ENCODE data around the gene PCDHGB6.
"Not testable (repeated sequence)": the region's sequence is repeated elsewhere in the genome, so short reads cannot be mapped to it uniquely, and the experiment has no call there.

PCDHGB6 gene

GRCh38 chr5:141399555-141400258 lies 8.1 kb upstream of the PCDHGB6 start:
- Mint-ChIP-seq H3K27ac (no peak overlapping the region), H3K9me3 (peaks cover 24% of the 10 kb centered on the region), H3K27me3 (peaks cover 67% of the 10 kb centered on the region), H3K4me3 (no peak overlapping the region), H3K36me3 (ENCODE audit: low read depth) (peaks cover 14% of the 10 kb centered on the region), H3K4me1 (no peaks in the 10 kb centered on the region)
- DNase-seq (no peak), ATAC-seq (no peak)

DNA sequence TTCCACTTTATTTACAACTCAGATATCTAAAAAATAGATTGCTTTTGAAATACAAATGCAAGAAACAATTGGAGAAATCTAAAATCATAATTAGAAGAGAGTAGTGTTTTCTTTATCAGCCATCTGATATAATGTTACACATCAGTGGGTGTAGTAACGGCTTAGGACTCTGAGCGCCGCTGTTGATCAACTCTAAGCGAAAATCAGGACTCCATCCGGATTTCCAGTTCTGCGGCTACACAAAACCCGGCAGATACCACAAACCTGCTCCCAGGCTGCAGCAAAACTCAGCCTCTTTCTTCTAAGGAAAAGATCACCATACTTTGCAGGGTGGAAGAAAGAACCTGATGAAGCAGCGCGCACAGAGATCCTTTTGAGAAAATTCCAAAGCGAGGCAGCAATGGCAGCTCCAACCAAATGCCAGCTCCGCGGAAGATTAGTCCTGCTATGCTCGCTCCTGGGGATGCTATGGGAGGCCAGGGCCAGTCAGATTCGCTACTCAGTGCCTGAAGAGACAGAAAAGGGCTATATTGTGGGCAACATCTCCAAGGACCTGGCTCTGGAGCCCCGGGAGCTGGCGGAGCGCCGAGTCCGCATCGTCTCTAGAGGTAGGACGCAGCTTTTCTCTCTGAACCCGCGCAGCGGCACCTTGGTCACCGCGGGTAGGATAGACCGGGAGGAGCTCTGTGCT lies 5.1 kb upstream of the PCDHGB6 start, which contains the start of gene PCDHGA9:
Gene PCDHGA9 (plus strand): TSS at position 226 of the 691 bp plus-strand sequence. CDS start 175 bp downstream, at position 401.
- DNase-seq (no peak), ATAC-seq (no peak)
- Mint-ChIP-seq H3K9me3 (peaks cover 26% of the 10 kb centered on the region), H3K27me3 (peaks cover 68% of the 10 kb centered on the region), H3K36me3 (ENCODE audit: low read depth) (peaks cover 11% of the 10 kb centered on the region), H3K4me3 (peak within 1 kb of the TSS; percentile 24), H3K27ac (no peak within 1 kb of the TSS), H3K4me1 (no peaks in the 10 kb centered on the region)

- peaks cover 13% of the 10 kb centered on the region for H3K36me3 Mint-ChIP-seq (ENCODE audit: low read depth)
- H3K27me3 Mint-ChIP-seq: peaks cover 72% of the 10 kb centered on the region
- no peak for ATAC-seq
- no peaks in the 10 kb centered on the region for H3K4me1 Mint-ChIP-seq
- no peak overlapping the region for H3K4me3 Mint-ChIP-seq
- DNase-seq: no peak
- H3K9me3 Mint-ChIP-seq: peaks cover 29% of the 10 kb centered on the region
- no peak overlapping the region for H3K27ac Mint-ChIP-seq
Observed at GRCh38 chr5:141403387-141403786, 4.4 kb upstream of the PCDHGB6 start.

DNA sequence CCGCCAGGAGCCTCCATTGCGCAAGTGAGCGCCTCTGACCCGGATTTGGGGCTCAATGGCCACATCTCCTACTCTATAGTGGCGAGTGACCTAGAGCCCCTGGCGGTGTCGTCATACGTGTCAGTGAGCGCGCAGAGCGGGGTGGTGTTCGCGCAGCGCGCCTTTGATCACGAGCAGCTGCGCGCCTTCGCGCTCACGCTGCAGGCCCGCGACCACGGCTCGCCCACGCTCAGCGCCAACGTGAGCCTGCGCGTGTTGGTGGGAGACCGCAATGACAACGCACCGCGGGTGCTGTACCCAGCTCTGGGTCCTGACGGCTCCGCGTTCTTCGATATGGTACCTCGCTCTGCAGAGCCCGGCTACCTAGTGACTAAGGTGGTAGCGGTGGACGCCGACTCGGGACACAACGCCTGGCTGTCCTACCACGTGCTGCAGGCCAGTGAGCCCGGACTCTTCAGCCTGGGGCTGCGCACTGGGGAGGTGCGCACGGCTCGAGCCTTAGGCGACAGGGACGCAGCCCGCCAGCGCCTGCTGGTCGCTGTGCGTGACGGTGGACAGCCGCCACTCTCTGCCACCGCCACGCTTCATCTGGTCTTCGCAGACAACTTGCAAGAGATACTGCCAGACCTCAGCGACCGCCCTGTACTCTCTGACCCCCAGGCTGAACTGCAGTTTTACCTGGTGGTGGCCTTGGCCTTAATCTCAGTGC lies 1.9 kb downstream of the PCDHGB6 start:
- Mint-ChIP-seq H3K36me3 (ENCODE audit: low read depth) (peaks cover 21% of the 10 kb centered on the region), H3K27me3 (peaks cover 78% of the 10 kb centered on the region), H3K27ac (no peak overlapping the region), H3K4me1 (peaks cover 13% of the 10 kb centered on the region), H3K9me3 (peaks cover 31% of the 10 kb centered on the region), H3K4me3 (no peak overlapping the region)
- DNase-seq: no peak
- no peak for ATAC-seq

DNA sequence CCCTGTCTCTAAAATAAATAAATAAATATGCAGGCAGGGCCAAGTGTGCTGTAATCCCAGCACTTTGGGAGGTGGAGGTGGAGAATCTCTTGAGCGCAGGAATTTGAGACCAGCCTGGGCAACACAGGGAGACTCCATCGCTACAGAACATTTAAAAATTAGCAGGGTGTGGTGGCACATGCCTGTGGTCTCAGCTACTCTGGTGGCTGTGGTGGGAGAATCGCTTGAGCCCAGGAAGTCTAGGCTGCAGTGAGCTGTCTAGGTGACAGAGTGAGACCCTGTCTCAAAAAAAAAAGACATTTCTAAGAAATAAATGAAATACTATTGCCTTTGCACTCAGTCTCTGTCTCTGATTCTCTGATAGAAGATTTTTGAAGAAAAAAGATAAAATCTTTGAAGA lies 3.8 kb downstream of the PCDHGB6 start:
- DNase-seq (no peak), ATAC-seq (no peak)
- H3K27me3 Mint-ChIP-seq: peaks cover 76% of the 10 kb centered on the region
- H3K36me3 Mint-ChIP-seq (ENCODE audit: low read depth): peaks cover 26% of the 10 kb centered on the region
- H3K9me3 Mint-ChIP-seq: peaks cover 33% of the 10 kb centered on the region
- H3K27ac Mint-ChIP-seq: no peak overlapping the region
- no peak overlapping the region for H3K4me3 Mint-ChIP-seq
- peaks cover 17% of the 10 kb centered on the region for H3K4me1 Mint-ChIP-seq

DNA sequence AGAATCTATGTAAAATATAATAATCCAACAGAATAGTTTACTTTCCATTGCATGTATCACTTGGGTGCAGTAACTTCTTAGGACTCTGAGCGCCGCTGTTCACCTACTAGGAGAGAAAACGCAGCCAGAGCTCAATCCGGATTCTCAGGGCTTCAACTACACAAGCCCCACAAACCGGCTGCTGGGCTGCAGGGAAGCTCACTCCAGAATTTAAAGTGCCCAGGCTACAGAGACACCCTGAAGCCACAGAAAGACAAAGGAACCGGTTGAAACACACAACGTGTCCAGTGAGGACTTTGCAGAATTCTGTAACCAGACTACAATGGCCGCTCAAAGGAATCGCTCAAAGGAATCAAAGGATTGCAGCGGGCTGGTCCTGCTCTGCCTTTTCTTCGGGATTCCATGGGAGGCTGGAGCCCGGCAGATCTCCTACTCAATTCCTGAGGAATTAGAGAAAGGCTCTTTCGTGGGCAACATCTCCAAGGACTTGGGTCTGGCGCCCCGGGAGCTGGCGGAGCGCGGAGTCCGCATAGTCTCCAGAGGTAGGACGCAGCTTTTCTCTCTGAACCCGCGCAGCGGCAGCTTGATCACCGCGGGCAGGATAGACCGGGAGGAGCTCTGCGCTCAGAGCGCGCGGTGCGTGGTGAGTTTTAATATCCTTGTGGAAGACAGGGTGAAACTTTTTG lies 5.2 kb downstream of the PCDHGB6 start, which contains the start of gene PCDHGA10:
Gene PCDHGA10 (plus strand): TSS at position 134 of the 686 bp plus-strand sequence. CDS start 189 bp downstream, at position 323.
- ATAC-seq (peak; percentile 65), DNase-seq (peak; percentile 52)
- H3K36me3 Mint-ChIP-seq (ENCODE audit: low read depth): peaks cover 28% of the 10 kb centered on the region
- H3K4me3 Mint-ChIP-seq: peak within 1 kb of the TSS; percentile 74
- peaks cover 71% of the 10 kb centered on the region for H3K27me3 Mint-ChIP-seq
- H3K4me1 Mint-ChIP-seq: peaks cover 22% of the 10 kb centered on the region
- peak within 1 kb of the TSS; percentile 8 for H3K27ac Mint-ChIP-seq
- H3K9me3 Mint-ChIP-seq: peaks cover 31% of the 10 kb centered on the region

DNA sequence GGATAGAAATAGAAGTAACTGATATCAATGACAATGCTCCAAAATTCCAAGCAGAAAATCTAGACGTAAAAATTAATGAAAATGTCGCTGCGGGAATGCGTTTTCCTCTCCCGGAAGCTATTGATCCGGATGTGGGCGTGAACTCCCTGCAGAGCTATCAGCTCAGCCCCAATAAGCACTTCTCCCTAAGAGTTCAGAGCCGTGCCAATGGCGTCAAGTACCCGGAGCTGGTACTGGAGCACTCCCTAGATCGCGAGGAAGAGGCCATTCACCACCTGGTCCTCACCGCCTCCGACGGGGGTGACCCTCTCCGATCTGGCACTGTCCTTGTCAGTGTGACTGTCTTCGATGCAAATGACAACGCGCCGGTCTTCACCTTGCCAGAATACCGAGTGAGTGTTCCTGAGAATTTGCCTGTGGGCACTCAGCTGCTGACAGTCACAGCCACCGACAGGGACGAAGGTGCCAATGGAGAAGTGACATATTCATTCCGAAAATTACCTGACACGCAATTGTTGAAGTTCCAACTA lies 5.8 kb downstream of the PCDHGB6 start:
- peaks cover 30% of the 10 kb centered on the region for H3K36me3 Mint-ChIP-seq (ENCODE audit: low read depth)
- DNase-seq: no peak
- H3K27me3 Mint-ChIP-seq: peaks cover 72% of the 10 kb centered on the region
- H3K4me1 Mint-ChIP-seq: peaks cover 24% of the 10 kb centered on the region
- H3K9me3 Mint-ChIP-seq: peaks cover 33% of the 10 kb centered on the region
- no peak for ATAC-seq
- H3K27ac Mint-ChIP-seq: peak overlapping the region; percentile 8
- H3K4me3 Mint-ChIP-seq: peak overlapping the region; percentile 74

DNA sequence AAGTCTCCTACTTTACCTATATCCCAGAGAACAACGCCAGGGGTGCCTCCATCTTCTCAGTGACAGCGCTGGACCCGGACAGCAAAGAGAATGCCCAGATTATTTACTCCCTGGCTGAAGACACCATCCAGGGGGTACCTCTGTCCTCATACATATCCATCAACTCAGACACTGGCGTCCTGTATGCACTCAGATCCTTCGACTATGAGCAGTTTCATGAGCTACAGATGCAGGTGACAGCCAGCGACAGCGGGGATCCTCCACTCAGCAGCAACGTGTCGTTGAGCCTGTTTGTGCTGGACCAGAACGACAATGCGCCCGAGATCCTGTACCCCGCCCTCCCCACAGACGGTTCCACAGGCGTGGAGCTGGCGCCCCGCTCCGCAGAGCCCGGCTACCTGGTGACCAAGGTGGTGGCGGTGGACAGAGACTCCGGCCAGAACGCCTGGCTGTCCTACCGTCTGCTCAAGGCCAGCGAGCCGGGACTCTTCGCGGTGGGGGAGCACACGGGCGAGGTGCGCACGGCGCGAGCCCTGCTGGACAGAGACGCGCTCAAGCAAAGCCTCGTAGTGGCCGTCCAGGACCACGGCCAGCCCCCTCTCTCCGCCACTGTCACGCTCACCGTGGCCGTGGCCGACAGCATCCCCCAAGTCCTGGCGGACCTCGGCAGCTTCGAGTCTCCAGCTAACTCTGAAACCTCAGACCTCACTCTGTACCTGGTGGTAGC lies 6.9 kb downstream of the PCDHGB6 start:
- peaks cover 24% of the 10 kb centered on the region for H3K4me1 Mint-ChIP-seq
- peaks cover 28% of the 10 kb centered on the region for H3K36me3 Mint-ChIP-seq (ENCODE audit: low read depth)
- not testable (repeated sequence) for H3K4me3 Mint-ChIP-seq, DNase-seq, ATAC-seq, H3K27ac Mint-ChIP-seq
- H3K27me3 Mint-ChIP-seq: peaks cover 70% of the 10 kb centered on the region
- peaks cover 30% of the 10 kb centered on the region for H3K9me3 Mint-ChIP-seq

DNA sequence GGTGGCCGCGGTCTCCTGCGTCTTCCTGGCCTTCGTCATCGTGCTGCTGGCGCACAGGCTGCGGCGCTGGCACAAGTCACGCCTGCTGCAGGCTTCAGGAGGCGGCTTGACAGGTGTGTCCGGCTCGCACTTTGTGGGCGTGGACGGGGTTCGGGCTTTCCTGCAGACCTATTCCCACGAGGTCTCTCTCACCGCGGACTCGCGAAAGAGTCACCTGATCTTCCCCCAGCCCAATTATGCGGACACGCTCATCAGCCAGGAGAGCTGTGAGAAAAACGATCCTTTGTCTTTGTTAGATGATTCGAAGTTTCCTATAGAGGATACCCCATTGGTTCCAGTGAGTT lies 7.4 kb downstream of the PCDHGB6 start:
- Mint-ChIP-seq H3K36me3 (ENCODE audit: low read depth) (peaks cover 29% of the 10 kb centered on the region), H3K4me1 (peaks cover 24% of the 10 kb centered on the region), H3K9me3 (peaks cover 33% of the 10 kb centered on the region), H3K27me3 (peaks cover 73% of the 10 kb centered on the region)
- not testable (repeated sequence) for H3K4me3 Mint-ChIP-seq, ATAC-seq, DNase-seq, H3K27ac Mint-ChIP-seq

DNA sequence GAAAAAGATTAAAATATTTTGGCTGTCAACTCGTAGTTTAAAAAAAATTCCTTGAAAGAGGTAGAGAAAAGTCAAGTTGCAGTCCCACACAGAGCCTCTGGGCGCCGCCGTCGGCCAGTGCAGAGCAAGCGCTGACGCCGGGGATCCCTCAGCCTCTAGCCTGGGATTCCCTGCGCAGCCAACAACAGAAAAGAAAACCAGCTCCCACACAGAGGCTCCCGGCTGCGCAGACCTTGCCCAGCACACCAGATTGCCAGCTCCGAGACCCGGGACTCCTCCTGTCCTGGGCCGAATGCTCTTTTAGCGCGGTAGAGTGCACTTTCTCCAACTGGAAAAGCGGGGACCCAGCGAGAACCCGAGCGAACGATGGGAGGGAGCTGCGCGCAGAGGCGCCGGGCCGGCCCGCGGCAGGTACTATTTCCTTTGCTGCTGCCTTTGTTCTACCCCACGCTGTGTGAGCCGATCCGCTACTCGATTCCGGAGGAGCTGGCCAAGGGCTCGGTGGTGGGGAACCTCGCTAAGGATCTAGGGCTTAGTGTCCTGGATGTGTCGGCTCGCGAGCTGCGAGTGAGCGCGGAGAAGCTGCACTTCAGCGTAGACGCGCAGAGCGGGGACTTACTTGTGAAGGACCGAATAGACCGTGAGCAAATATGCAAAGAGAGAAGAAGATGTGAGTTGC lies 9.8 kb downstream of the PCDHGB6 start, which contains the start of gene PCDHGB7:
Gene PCDHGB7 (plus strand): TSS at position 184 of the 679 bp plus-strand sequence. CDS start 183 bp downstream, at position 367.
- ATAC-seq: peak; percentile 82
- H3K27ac Mint-ChIP-seq: peak within 1 kb of the TSS; percentile 4
- peak; percentile 62 for DNase-seq

DNA sequence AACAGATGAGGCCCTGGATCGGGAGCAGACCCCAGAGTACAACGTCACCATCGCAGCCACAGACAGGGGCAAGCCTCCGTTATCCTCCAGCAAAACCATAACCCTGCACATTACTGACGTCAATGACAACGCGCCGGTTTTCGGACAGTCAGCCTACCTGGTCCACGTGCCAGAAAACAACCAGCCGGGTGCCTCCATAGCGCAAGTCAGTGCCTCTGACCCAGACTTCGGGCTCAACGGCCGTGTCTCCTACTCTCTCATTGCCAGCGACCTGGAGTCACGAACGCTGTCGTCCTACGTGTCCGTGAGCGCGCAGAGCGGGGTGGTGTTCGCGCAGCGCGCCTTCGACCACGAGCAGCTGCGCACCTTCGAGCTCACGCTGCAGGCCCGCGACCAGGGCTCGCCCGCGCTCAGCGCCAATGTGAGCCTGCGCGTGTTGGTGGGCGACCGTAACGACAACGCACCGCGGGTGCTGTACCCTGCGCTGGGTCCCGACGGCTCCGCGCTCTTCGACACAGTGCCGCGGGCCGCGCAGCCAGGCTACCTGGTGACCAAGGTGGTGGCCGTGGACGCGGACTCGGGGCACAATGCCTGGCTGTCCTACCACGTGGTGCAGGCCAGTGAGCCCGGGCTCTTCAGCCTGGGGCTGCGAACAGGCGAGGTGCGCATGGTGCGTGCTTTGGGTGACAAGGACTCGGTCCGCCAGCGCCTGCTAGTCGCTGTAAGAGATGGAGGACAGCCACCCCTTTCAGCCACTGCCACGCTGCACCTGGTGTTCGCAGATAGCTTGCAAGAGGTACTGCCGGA lies 11.5 kb downstream of the PCDHGB6 start:
- no peak for ATAC-seq
- DNase-seq: no peak
- H3K9me3 Mint-ChIP-seq: peaks cover 51% of the 10 kb centered on the region
- H3K27ac Mint-ChIP-seq: no peak overlapping the region
- H3K36me3 Mint-ChIP-seq (ENCODE audit: low read depth): peaks cover 44% of the 10 kb centered on the region
- H3K4me3 Mint-ChIP-seq: no peak overlapping the region
- peaks cover 18% of the 10 kb centered on the region for H3K4me1 Mint-ChIP-seq
- H3K27me3 Mint-ChIP-seq: peaks cover 74% of the 10 kb centered on the region

More for the DNA sequence above, 9.8 kb downstream of the PCDHGB6 start, which contains the start of gene PCDHGB7:
- Mint-ChIP-seq H3K4me1 (peaks cover 30% of the 10 kb centered on the region), H3K4me3 (peak within 1 kb of the TSS; percentile 69), H3K27me3 (peaks cover 82% of the 10 kb centered on the region), H3K9me3 (peaks cover 45% of the 10 kb centered on the region), H3K36me3 (ENCODE audit: low read depth) (peaks cover 44% of the 10 kb centered on the region)

- Mint-ChIP-seq H3K4me1 (peaks cover 13% of the 10 kb centered on the region), H3K36me3 (ENCODE audit: low read depth) (peaks cover 38% of the 10 kb centered on the region), H3K4me3 (peak within 1 kb of the TSS; percentile 77), H3K9me3 (peaks cover 41% of the 10 kb centered on the region), H3K27ac (no peak within 1 kb of the TSS), H3K27me3 (peaks cover 76% of the 10 kb centered on the region)
- peak; percentile 59 for DNase-seq
- ATAC-seq: no peak
Observed at GRCh38 chr5:141420855-141421488, 13.2 kb downstream of the PCDHGB6 start, which contains the start of gene PCDHGA11. Gene PCDHGA11 (plus strand): TSS chr5:141421051. CDS start chr5:141421228, 177 bp downstream.

All from activated naive CD8-positive, alpha-beta T cell treated with anti-CD3 and anti-CD28 coated beads, Interleukin-2, amount 50 U/mL, for 24 hours (primary cell).